HG02885 (cell line): ENCODE measurements around the gene SESTD1.
"Not testable (repeated sequence)": the region's sequence is repeated elsewhere in the genome, so short reads cannot be mapped to it uniquely, and the experiment has no call there.

Source experiments
- ATAC-seq: cut with Tn5 transposase; IDR thresholded peaks from one replicate; pipeline ENCODE4 v1.9.1; 2021; ENCODE audit warnings: mild to moderate bottlenecking; ENCODE audit not compliant: unreplicated experiment, poor library complexity

The SESTD1 gene

DNA sequence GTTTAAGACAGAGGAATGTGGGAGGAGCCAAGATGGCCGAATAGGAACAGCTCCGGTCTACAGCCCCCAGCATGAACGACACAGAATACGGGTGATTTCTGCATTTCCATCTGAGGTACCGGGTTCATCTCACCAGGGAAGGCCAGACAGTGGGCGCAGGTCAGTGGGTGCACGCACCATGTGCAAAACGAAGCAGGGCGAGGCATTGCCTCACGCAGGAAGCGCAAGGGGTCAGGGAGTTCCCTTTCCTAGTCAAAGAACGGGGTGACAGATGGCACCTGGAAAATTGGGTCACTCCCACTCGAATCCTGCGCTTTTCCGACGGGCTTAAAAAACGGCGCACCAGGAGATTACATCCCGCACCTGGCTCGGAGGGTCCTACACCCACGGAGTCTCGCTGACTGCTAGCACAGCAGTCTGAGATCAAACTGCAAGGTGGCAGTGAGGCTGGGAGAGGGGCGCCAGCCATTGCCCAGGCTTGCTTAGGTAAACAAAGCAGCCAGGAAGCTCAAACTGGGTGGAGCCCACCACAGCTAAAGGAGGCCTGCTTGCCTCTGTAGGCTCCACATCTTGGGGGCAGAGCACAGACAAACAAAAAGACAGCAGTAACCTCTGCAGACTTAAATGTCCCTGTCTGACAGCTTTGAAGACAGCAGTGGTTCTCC is 68.6 kb downstream of the SESTD1 start:
- ATAC-seq: not testable (repeated sequence)

- ATAC-seq: no peak
Observed at GRCh38 chr2:179195141-179195540, 69.5 kb downstream of the SESTD1 start.

- no peak for ATAC-seq
Observed at GRCh38 chr2:179193759-179194394, 70.8 kb downstream of the SESTD1 start.

DNA sequence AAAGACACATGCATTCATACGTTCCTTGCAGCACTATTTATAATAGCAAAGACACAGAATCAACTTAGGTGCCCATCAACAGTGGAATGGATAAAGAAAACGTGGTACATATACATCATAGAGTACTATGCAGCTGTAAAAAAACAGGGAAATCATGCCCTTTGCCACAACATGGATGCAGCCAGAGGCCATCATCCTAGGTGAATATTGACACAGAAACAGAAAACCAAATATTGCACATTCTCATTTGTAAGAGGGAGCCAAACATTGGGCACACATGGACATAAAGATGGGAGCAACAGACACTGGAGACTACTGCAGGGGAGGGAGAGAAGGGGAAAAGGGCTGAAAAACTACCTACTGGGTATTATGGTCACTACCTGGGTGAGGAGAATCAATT is 73.5 kb downstream of the SESTD1 start:
- no peak for ATAC-seq

- no peak for ATAC-seq
Observed at GRCh38 chr2:179186126-179186525, 78.5 kb downstream of the SESTD1 start.

GRCh38 chr2:179184610-179185009 is 80.0 kb downstream of the SESTD1 start:
- ATAC-seq: no peak

DNA sequence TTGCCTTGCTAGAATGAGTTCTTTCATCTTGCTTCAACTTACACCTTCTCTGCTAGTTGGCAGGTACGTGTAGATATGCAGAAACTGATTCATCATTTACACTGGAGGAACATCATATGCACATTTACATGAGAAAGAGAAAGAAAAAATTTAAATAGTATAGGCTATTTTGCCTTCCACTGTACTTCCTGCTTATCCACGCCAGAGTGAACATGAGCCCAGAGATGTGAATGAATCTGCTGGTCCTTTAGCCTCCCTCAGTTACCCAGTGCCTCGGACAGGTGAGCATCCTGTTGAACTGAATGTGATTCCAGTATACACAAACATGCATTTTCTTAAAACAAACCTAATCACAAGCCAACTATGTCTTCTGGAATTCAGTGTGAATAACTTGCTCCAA is 83.6 kb downstream of the SESTD1 start:
- no peak for ATAC-seq

DNA sequence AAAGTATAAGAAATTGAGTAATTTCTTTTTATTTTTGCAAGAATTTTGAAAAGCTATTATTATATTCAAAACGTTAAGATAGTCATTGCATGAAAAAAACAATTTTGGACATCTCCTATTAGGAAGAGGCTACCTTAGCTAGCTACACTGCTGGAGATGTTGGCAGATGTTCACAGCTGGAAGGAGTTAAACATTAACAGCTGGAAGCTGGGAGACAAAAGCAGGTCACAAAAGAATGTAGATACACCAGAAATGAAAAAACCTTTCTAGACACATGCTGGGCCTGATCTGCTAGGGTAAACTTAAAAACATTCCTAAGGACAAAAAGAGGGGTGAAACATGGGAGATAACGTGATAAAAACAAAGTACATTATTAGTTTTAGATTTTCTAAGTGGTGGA is 84.4 kb downstream of the SESTD1 start:
- no peak for ATAC-seq

GRCh38 chr2:179179719-179180118 is 84.9 kb downstream of the SESTD1 start:
- no peak for ATAC-seq

GRCh38 chr2:179177694-179178093 is 86.9 kb downstream of the SESTD1 start:
- ATAC-seq: no peak

DNA sequence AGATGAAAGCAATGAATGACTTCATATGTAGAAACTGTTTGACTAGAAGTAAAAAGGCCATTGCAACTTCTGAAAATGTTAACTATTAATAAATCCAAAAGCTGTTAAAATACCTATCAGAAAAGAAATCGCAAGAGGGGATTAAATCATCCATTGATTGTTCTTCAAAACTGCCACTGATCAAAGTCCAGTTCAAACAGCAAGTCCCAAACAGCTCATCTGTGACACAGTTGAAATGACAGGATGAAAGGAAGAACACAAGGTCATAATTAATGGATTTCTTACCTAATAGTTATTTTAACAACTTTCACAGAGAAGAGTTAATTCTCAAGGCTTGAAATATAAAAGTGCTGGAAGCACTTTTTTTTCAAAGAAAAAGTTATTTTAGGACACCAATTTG is 90.4 kb downstream of the SESTD1 start:
- no peak for ATAC-seq

DNA sequence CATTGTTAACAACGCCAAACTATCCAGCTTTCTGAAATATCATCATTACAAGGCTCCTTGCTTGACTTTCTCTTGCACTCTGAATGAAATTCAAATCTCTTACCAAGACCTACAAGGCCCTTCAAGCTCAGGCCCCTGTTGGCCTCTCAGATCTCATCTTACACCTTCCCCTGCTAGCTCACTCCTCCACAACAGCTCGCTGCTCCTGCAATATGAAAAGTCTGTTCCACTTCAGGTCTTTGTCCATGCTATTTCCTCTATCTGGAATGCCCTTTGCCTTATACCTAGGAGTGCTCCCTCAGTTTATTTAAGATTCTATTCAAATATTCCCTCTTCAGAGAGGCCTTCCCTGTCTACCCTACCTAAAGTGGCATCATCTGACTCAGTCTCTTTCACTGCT is 91.7 kb downstream of the SESTD1 start:
- ATAC-seq: no peak

DNA sequence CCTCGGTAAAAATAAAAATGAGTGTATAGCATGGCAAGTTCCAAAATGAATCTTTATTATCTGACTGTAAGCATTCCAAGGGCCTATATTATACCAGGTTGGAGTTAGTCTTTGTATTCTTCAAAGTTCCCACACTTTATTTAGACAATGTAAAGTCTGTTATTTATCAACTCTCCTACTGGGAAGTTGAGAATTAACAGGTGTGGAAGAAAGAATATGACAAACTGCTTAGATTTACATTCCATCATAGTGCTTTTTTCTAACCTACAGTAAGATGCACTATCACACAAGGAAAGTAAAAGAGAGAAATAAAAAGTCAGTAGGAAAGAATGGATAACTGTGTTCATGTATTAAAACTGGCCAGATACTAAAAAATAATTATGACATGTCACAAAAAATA is 93.3 kb downstream of the SESTD1 start:
- ATAC-seq: no peak

GRCh38 chr2:179170901-179171300 is 93.7 kb downstream of the SESTD1 start:
- no peak for ATAC-seq

- ATAC-seq: no peak
Observed at GRCh38 chr2:179165356-179166000, 99.2 kb downstream of the SESTD1 start.

- ATAC-seq: no peak
Observed at GRCh38 chr2:179141206-179141605, 123.4 kb downstream of the SESTD1 start.

GRCh38 chr2:179140571-179140970 is 124.1 kb downstream of the SESTD1 start:
- no peak for ATAC-seq

DNA sequence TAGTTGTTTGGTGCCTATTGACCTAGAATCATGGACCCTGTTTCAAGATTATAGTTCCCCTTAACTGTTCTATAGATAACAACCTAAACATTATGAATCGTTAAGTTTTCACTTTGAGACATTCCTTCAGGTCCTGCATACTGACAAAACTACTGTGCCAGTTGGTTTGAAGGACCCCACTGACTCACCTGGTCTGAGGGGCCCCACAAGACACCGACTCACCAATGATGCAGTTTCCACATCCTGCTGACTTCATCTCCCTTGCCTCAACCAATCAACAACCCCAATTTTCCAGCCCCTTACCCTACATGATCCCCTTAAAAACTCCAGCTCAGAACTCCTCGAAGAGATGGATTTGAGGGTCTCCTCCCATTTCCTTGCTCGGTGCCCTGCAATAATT is 125.1 kb downstream of the SESTD1 start:
- ATAC-seq: no peak

DNA sequence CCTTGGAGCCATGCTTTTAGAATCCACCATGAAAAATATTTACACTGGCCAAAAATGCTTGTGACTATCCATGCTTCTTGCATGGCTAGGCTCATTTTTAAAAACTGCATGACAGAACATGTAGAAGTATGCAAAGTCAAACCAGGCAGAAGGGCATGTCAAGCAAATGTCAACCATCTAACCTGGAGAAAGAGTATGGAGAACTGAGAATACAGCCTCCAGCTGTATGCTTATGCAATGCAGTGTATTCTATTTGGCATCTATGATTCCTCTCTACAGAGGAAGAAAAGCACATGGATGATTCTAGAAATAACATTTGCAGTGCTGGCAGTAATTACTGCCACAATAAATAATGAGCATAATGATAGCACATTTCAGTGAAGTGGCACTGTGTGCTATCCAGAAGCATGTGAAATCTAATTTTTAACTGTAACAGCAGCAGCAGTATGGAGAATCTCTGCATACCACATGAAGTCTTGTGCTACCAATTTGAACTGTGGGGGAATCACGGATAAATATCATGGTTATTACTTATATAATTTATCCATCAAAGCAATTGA is 127.4 kb downstream of the SESTD1 start:
- no peak for ATAC-seq

DNA sequence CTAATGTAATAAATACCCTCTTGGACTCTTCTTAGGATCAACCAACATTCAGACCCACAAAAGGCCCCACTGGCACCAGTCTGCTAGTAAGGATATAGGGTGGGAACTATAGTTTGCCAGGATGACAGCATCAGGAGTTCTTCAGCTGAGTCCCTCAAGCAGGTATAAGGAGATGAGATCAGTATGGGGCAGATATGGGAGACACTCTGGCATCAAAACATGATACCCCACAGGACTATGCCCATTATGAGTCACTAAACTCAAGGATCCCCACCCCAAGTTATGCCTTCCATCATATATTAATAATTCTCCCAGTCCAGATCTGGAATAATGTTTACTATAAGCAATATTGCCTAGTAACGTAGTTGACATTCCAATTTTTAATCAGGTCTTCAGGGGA is 131.6 kb downstream of the SESTD1 start:
- ATAC-seq: no peak

DNA sequence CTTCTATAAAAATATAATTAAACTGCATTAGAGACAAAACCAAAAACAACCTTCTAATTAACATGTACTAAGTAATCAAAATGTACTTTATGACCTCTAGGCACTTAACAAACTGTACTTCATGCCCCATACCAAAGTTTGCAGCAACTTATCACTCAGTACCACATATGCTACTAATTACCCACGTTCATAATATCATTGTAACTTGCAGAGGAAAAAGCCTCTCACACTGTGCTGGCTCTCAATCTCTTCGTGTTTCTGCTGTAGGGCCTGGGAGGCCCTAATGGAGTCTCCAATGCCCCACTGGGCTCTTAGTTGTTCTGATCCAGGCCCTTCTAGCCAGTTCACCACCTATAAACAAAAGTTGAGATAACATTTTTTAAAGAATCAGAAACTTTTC is 132.6 kb downstream of the SESTD1 start:
- no peak for ATAC-seq
